HCT116 (cell line): ENCODE measurements around the gene GDPD3.

ENCODE experiments used
- EZH2phosphoT487 ChIP-seq: fragments of 200-600 bp; IDR thresholded peaks from 2 replicates; pipeline ENCODE4 v1.6.1; 2018; ENCODE audit warnings: antibody characterized with exemption, borderline replicate concordance
- FOSL1 ChIP-seq: IDR thresholded peaks from 2 replicates; pipeline ENCODE4 v1.6.1; 2012; ENCODE audit warnings: low read depth
- POLR2A ChIP-seq: IDR thresholded peaks from 2 replicates; pipeline ENCODE4 v1.7.0; 2011; ENCODE audit warnings: borderline replicate concordance; ENCODE audit not compliant: insufficient read depth, insufficient read length; ENCODE audit errors: extremely low read depth
- POLR2AphosphoS5 ChIP-seq: IDR thresholded peaks from 2 replicates; pipeline ENCODE4 v1.6.1; 2011; ENCODE audit warnings: mild to moderate bottlenecking, low read depth, low read length, moderate library complexity
- SP1 ChIP-seq: IDR thresholded peaks from 2 replicates; pipeline ENCODE4 v1.6.1; 2012; ENCODE audit warnings: low read depth
- YY1 ChIP-seq: IDR thresholded peaks from 2 replicates; pipeline ENCODE4 v1.6.1; 2011; ENCODE audit warnings: low read length, low read depth, moderate library complexity, mild to moderate bottlenecking; ENCODE audit not compliant: insufficient replicate concordance; ENCODE audit errors: extremely low read depth
- ZFX ChIP-seq: fragments of 450-650 bp; IDR thresholded peaks from 2 replicates; pipeline ENCODE4 v1.6.1; 2017
- ZNF274 ChIP-seq: fragments of 200-500 bp; sonication (Bioruptor generic); IDR thresholded peaks from 2 replicates; pipeline ENCODE4 v1.6.1; 2014; ENCODE audit warnings: mild to moderate bottlenecking, low read depth, low read length, inconsistent platforms
- TF ChIP-seq, protein P1 (sequence below), 3 experiments: fragments of 200-600 bp in 1 of 3; sonication (generic) in 1 of 3; IDR thresholded peaks in 2 of 3; conservative IDR thresholded peaks in 1 of 3; 2 replicates each; pipeline ENCODE4 v1.5.1; 2012 to 2017; ENCODE audit warnings: low read depth in 2 of 3, low read length in 2 of 3, antibody characterized with exemption in 1 of 3, borderline replicate concordance in 1 of 3, control low read depth in 1 of 3, mild to moderate bottlenecking in 1 of 3, mixed read lengths in 1 of 3, mixed run types in 1 of 3, moderate library complexity in 1 of 3; ENCODE audit not compliant: insufficient read depth in 1 of 3
- TF ChIP-seq, protein P2 (sequence below): IDR thresholded peaks from 2 replicates; pipeline ENCODE4 v1.6.1; 2012

DNA sequence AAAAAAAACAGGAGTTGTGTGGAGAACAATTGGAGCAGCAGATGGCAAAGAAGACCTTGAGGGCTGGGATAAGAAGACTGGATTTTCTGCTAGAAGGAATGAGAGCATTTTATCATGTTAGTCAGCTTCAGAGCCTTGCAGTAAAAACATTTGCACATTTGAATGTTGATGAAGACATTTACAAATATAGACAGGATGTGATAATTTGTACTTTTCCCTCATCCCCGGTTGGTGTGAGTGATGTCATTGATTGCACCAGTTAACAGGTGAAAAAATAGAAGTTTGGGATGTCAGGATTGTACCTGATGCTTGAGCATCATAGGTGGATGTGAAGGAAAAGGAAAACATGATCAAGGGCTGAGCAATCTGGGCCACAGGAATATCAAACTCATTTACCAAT, 32.3 kb upstream of the GDPD3 start:
- TF ChIP-seq, protein P1, sequence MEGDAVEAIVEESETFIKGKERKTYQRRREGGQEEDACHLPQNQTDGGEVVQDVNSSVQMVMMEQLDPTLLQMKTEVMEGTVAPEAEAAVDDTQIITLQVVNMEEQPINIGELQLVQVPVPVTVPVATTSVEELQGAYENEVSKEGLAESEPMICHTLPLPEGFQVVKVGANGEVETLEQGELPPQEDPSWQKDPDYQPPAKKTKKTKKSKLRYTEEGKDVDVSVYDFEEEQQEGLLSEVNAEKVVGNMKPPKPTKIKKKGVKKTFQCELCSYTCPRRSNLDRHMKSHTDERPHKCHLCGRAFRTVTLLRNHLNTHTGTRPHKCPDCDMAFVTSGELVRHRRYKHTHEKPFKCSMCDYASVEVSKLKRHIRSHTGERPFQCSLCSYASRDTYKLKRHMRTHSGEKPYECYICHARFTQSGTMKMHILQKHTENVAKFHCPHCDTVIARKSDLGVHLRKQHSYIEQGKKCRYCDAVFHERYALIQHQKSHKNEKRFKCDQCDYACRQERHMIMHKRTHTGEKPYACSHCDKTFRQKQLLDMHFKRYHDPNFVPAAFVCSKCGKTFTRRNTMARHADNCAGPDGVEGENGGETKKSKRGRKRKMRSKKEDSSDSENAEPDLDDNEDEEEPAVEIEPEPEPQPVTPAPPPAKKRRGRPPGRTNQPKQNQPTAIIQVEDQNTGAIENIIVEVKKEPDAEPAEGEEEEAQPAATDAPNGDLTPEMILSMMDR (IDR thresholded peaks at IDR 0.05 in 2 of 3, conservative IDR thresholded peaks at IDR 0.05 in 1 of 3; ENCODE audit: borderline replicate concordance in 1 of 3, insufficient read depth in 1 of 3, low read depth in 2 of 3, low read length in 2 of 3), result no peak
- TF ChIP-seq POLR2A, result no peak
- TF ChIP-seq POLR2AphosphoS5, result no peak
- TF ChIP-seq, protein P2, sequence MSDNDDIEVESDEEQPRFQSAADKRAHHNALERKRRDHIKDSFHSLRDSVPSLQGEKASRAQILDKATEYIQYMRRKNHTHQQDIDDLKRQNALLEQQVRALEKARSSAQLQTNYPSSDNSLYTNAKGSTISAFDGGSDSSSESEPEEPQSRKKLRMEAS, result no peak
- TF ChIP-seq EZH2phosphoT487, result no peak
- no peak for TF ChIP-seq SP1
- no peak for TF ChIP-seq FOSL1
- no peak for TF ChIP-seq ZFX
- no peak for TF ChIP-seq ZNF274
- TF ChIP-seq YY1, result no peak
